Mesenchymal stem cell (in vitro differentiated cells and primary cell): Measurements from ENCODE around the gene ALKBH2. TPM values are rescaled to one million over a fixed set of nuclear protein-coding genes. Genes with fewer than 3 reads are reported as not detected.

ENCODE experiments used
- small RNA-seq: library from polyadenylated mRNA; stranded (forward); fragments of <200 nt; extraction: miRNeasy Mini kit (QIAGEN cat#:217004); gene quantifications from one replicate; pipeline ENCODE3, GENCODE V24; 2013; ENCODE audit warnings: low read depth

ALKBH2 gene

Small RNAs within 50 kb of the gene (small RNA-seq; reads per million reads assigned to genes)
- gene RNA5SP372 = not detected
